GM20431 (cell line): ENCODE data around the gene CCDC74A.
"Not testable (repeated sequence)": the region's sequence is repeated elsewhere in the genome, so short reads cannot be mapped to it uniquely, and the experiment has no call there.

ENCODE experiments used
- in situ Hi-C: fragments of 300-500 bp; cut with MseI, MboI; formaldehyde crosslinking; loops from one replicate; pipeline ENCODE4 v1.15.0; 2020; ENCODE audit warnings: low sequenced_read_pairs; ENCODE audit not compliant: unreplicated experiment

CCDC74A gene

GRCh38 chr2:131527131-131528001, at the start of gene CCDC74A:
Gene CCDC74A, plus strand, starts transcription at chr2:131527888. Its CDS starts 83 bp downstream, at chr2:131527971.
- in situ Hi-C loops = not testable (repeated sequence)

GRCh38 chr2:131478074-131478849, 49.4 kb upstream of the CCDC74A start:
- in situ Hi-C loops = not testable (repeated sequence)

- in situ Hi-C loops = not testable (repeated sequence)
These were observed 48.7 kb upstream of the CCDC74A start for GRCh38 chr2:131478850-131479461.

DNA sequence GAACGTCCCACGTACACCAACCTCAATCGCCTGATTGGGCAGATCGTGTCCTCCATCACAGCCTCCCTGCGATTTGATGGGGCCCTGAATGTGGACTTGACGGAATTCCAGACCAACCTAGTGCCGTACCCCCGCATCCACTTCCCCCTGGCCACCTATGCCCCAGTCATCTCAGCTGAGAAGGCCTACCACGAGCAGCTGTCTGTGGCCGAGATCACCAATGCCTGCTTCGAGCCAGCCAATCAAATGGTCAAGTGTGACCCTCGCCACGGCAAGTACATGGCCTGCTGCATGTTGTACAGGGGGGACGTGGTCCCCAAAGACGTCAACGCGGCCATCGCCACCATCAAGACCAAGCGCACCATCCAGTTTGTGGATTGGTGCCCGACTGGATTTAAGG, 47.3 kb upstream of the CCDC74A start:
- in situ Hi-C loops = not testable (repeated sequence)

- in situ Hi-C loops = not testable (repeated sequence)
These were observed 45.1 kb upstream of the CCDC74A start for GRCh38 chr2:131482506-131483155.

DNA sequence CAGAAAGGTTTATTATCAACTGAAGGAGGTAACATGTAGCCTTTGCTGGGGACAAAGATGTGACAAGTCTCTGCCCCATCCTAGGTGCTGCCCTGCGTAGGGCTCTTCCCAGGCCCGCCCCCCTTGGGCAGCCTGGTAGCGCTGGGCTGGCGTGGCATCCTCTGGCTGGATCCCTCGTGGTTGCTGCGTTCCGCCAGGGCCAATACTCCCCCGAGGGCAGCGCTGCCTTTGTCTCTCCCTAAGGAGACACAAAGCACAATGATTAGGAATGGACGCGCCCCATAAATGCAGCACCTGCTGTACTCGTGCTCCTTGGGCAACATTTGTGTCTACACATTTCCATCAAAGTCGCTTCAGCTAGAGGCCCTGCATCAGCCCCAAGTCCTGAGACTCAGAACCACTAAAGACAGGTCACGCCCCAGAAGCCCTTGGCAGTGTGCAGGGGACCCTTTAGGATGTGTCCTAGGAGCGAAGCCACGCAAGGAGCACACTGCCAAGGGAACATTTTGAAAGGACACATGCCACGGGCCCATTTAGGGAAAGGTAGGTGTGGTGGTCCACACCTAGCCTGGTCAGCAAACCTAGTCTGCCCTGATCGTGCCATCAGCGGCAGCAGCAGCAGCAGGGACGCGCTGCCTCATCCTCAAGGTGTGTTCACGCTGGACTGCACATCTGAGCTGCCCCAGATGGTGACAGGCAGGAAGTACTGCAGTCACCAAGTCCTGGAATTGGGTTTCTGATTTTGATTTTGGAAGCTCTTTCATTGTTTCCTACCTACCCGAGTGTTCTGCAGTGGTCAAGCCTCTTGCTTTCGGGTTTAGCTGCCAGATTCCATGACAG, 43.5 kb upstream of the CCDC74A start:
- in situ Hi-C loops = not testable (repeated sequence)

DNA sequence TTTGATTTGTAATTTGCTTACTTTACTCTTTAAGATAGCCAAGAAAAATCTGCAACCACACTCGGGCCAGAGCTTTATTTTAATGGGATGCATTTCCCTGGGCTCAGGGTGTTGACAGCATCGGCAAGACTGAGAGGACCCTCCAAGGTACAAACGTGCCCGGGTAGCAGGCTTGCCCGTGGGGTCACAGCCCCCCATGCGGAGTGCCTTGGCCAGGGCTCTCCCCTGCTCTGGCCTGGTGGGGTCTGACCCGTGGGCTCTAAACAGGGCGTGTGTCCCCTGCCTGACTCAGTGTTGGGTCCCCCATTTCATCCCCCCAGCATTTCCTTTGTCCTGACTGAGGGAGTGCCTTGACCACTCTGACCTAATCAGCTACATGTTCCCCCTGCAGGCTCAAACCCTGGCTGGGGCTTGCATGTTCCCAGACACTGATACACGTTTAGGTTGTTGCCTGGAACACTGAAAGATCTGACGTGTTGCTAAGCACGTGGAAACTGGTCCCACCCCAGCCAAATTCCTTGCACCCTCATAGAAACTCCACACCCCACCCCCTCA, 42.7 kb upstream of the CCDC74A start:
- in situ Hi-C loops = not testable (repeated sequence)

DNA sequence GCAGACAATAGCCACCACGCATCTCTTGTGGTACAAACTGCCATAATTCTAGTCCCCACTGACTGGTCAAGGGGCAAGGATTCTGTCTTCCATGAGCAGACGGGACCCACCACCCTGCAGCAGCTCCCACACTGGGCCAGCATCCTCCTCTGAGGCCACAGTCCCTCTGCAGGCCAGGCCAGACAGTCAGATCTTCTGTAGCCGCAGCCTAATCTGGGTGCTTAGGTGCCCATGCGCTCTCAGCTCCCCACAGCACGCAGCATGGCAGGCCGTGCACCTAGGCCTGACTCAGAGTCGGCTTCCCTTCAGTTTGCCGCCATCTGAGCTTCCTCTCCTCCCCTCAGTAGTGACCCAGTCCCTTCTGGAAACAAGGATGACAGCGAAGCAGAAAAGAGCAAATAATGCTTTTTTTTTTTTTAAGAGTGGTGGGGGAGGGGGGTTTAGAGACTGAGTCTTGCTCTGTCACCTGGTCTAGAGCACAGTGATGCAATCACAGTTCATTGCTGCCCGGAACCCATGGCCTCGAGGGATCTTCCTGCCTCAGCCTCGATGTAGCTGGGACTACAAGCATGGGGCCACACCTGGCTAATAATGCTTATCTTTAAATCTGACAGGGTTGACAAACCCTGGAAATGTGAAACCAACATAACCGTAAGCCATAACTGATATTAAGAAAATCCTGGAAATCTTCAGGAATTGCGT, 41.3 kb upstream of the CCDC74A start:
- in situ Hi-C loops = not testable (repeated sequence)

GRCh38 chr2:131488306-131489205, 39.1 kb upstream of the CCDC74A start:
- in situ Hi-C loops = no loop called here

GRCh38 chr2:131490616-131491468, 36.8 kb upstream of the CCDC74A start:
- in situ Hi-C loops = not testable (repeated sequence)

GRCh38 chr2:131491469-131491836, 36.2 kb upstream of the CCDC74A start:
- in situ Hi-C loops = not testable (repeated sequence)

DNA sequence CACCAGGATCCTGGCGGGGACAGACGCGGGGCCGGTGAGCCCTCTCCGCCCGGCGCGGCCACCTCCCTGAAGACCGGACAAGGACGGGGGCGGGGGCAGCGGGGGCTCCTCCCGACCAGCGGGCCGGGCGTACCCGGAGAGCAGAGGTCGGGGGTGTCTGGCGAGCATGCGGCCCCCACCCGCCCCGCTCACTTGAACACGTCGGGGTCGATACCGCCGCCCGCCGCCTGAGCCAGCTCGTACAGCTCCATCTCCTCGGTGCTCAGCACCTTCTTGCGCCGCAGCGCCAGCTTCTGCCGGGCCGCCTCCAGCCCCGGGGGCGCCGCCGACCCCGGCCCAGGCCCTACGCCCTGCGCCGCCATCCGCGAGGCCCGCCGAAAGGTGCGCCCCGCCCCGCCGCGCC, 35.7 kb upstream of the CCDC74A start, which contains the start of gene MZT2A:
Gene MZT2A (minus strand): TSS at position 383 of the 403 bp plus-strand sequence. CDS start 21 bp downstream, at position 362.
- in situ Hi-C loops = not testable (repeated sequence)

- in situ Hi-C loops = no loop called here
These were observed 35.1 kb upstream of the CCDC74A start for GRCh38 chr2:131492418-131493198.

GRCh38 chr2:131493199-131493968, 34.3 kb upstream of the CCDC74A start:
- in situ Hi-C loops = no loop called here

DNA sequence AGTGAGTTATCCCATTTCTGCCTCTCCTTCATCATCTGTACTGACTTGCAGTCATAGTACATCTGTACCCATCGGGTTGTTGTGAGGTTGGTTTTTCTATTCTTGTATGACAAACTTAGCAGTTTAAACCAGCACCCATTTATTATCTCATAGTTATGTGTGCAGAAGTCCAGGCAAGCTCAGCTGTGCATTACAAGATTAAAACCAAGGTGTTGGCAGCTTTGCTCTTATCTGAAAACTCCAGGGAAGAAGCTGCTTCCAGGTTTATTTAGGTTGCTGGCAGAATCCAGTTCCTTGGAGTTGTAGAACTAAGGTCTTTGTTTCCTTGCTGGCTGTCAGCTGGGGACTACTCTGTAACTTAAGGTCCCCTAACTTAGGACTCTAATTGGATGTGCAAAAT, 32.2 kb upstream of the CCDC74A start:
- in situ Hi-C loops = not testable (repeated sequence)
